Cardiac fibroblast (primary cell): ENCODE data around the gene SERPINA4.

ENCODE experiments used
- DNase-seq, 2 donors: peaks; one replicate each; pipeline versions ENCODE4 v3.0.0 to v3.0.0-alpha.2; 2010; ENCODE audit warnings: low read depth in 2 of 2
- H3K4me3 ChIP-seq, 2 donors: replicated peaks in 1 of 2; 1 replicate in 1 of 2; 2 replicates in 1 of 2; pipeline ENCODE4 v1.5.1; 2011; ENCODE audit warnings: low read depth in 2 of 2, low read length in 2 of 2, mild to moderate bottlenecking in 2 of 2, moderate library complexity in 1 of 2
- CTCF ChIP-seq: IDR thresholded peaks from one replicate; pipeline ENCODE4 v1.5.1; 2011; ENCODE audit warnings: low read depth, mild to moderate bottlenecking, low read length, inconsistent platforms

Gene SERPINA4

GRCh38 chr14:94564381-94564780 lies 3.1 kb downstream of the SERPINA4 start:
- no peak for TF ChIP-seq CTCF
- DNase-seq, result no peak
- H3K4me3 ChIP-seq, result no peak overlapping the region

- no peak overlapping the region for H3K4me3 ChIP-seq
- DNase-seq, result no peak
- TF ChIP-seq CTCF, result no peak
These were observed 6.9 kb downstream of the SERPINA4 start for GRCh38 chr14:94568186-94568585.

GRCh38 chr14:94569381-94570001 lies 8.2 kb downstream of the SERPINA4 start:
- no peak overlapping the region for H3K4me3 ChIP-seq
- no peak for DNase-seq
- TF ChIP-seq CTCF, result no peak

- DNase-seq, result no peak
- TF ChIP-seq CTCF, result no peak
- no peak overlapping the region for H3K4me3 ChIP-seq
These were observed 8.8 kb downstream of the SERPINA4 start for GRCh38 chr14:94570002-94570400.

- no peak overlapping the region for H3K4me3 ChIP-seq
- no peak for DNase-seq
- TF ChIP-seq CTCF, result no peak
These were observed 9.2 kb downstream of the SERPINA4 start for GRCh38 chr14:94570440-94570839.

GRCh38 chr14:94571395-94571794 lies 10.2 kb downstream of the SERPINA4 start:
- peak; percentile 43 to 63 for DNase-seq
- no peak for TF ChIP-seq CTCF

GRCh38 chr14:94571950-94572349 lies 10.7 kb downstream of the SERPINA4 start:
- peak; percentile 62 to 74 for DNase-seq
- TF ChIP-seq CTCF, result peak; percentile 1

More at GRCh38 chr14:94571395-94571794, 10.2 kb downstream of the SERPINA4 start:
- no peak overlapping the region for H3K4me3 ChIP-seq

More at GRCh38 chr14:94571950-94572349, 10.7 kb downstream of the SERPINA4 start:
- H3K4me3 ChIP-seq, result no peak overlapping the region
